ENCODE results near the gene SLX4IP.

DNA sequence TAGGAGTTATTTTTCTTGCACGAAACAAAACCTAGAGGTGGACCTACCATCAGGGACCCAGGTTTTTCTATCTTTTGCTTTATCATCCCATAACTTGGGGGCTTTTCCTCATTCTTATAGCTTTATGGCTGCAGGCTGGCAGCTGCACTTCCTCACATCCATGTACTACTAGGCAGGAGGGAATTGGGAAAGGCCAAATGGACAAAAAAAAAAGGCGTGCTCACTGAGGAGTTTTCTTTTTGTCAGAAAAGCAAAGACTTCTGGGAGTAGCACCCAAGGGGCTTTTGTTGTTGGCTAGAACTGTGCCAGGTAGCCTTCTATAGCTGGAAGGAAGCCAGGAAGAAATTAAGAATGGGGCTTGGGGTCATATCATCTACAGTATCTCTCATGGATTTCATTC is 61.4 kb downstream of the SLX4IP start:
- TF ChIP-seq EZH2 (IDR thresholded peaks at IDR 0.05) (no peak), EZH2phosphoT487 (IDR thresholded peaks at IDR 0.05; ENCODE audit: borderline replicate concordance) (no peak), POLR2A (IDR thresholded peaks at IDR 0.05; ENCODE audit: borderline replicate concordance, extremely low read depth, insufficient read depth, insufficient read length) (no peak), RAD21 (IDR thresholded peaks at IDR 0.05; ENCODE audit: low read depth) (no peak), ZFX (IDR thresholded peaks at IDR 0.05) (no peak), JUND (IDR thresholded peaks at IDR 0.05) (no peak), ZBTB33 (IDR thresholded peaks at IDR 0.05; ENCODE audit: extremely low read depth, insufficient replicate concordance, low read length) (no peak), MAX (IDR thresholded peaks at IDR 0.05) (no peak), POLR2AphosphoS5 (IDR thresholded peaks at IDR 0.05; ENCODE audit: low read depth, low read length) (no peak), SP1 (IDR thresholded peaks at IDR 0.05; ENCODE audit: low read depth) (no peak), FOSL1 (IDR thresholded peaks at IDR 0.05; ENCODE audit: low read depth) (no peak), CEBPB (IDR thresholded peaks at IDR 0.05; ENCODE audit: low read depth) (no peak), ZNF274 (IDR thresholded peaks at IDR 0.05; ENCODE audit: low read depth, low read length) (no peak)
- TF ChIP-seq, protein P1, sequence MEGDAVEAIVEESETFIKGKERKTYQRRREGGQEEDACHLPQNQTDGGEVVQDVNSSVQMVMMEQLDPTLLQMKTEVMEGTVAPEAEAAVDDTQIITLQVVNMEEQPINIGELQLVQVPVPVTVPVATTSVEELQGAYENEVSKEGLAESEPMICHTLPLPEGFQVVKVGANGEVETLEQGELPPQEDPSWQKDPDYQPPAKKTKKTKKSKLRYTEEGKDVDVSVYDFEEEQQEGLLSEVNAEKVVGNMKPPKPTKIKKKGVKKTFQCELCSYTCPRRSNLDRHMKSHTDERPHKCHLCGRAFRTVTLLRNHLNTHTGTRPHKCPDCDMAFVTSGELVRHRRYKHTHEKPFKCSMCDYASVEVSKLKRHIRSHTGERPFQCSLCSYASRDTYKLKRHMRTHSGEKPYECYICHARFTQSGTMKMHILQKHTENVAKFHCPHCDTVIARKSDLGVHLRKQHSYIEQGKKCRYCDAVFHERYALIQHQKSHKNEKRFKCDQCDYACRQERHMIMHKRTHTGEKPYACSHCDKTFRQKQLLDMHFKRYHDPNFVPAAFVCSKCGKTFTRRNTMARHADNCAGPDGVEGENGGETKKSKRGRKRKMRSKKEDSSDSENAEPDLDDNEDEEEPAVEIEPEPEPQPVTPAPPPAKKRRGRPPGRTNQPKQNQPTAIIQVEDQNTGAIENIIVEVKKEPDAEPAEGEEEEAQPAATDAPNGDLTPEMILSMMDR (IDR thresholded peaks at IDR 0.05 in 2 of 3, conservative IDR thresholded peaks at IDR 0.05 in 1 of 3; ENCODE audit: borderline replicate concordance in 1 of 3, insufficient read depth in 1 of 3, low read depth in 2 of 3, low read length in 2 of 3): no peak

Measured in HCT116 (cell line).